Mucosa of rectum (tissue), 2 donors: ENCODE measurements around the gene CTNNBL1.
"Not testable (repeated sequence)": the region's sequence is repeated elsewhere in the genome, so short reads cannot be mapped to it uniquely, and the experiment has no call there.

Experiments
- H3K27ac ChIP-seq, 2 donors: one replicate each; pipeline ENCODE4 v1.7.0; 2013; ENCODE audit warnings: inconsistent platforms in 2 of 2, low read depth in 2 of 2, low read length in 2 of 2
- H3K27me3 ChIP-seq, 2 donors: one replicate each; pipeline ENCODE4 v1.7.0; 2013; ENCODE audit warnings: low read length in 2 of 2; ENCODE audit not compliant: control insufficient read depth in 2 of 2, insufficient read depth in 2 of 2
- H3K36me3 ChIP-seq, 2 donors: one replicate each; pipeline ENCODE4 v1.7.0; 2013; ENCODE audit warnings: low read length in 2 of 2; ENCODE audit not compliant: control insufficient read depth in 2 of 2, insufficient read depth in 2 of 2
- H3K4me1 ChIP-seq, 2 donors: one replicate each; pipeline ENCODE4 v1.7.0; 2013; ENCODE audit warnings: low read length in 2 of 2, mild to moderate bottlenecking in 1 of 2; ENCODE audit not compliant: control insufficient read depth in 2 of 2, insufficient read depth in 2 of 2
- H3K4me3 ChIP-seq, 2 donors: one replicate each; pipeline ENCODE4 v1.7.0; 2013; ENCODE audit warnings: low read length in 2 of 2
- H3K9ac ChIP-seq, 2 donors: one replicate each; pipeline ENCODE4 v1.7.0; 2013; ENCODE audit warnings: low read length in 2 of 2, low read depth in 1 of 2, mild to moderate bottlenecking in 1 of 2
- H3K9me3 ChIP-seq, 2 donors: one replicate each; pipeline ENCODE4 v1.7.0; 2013; ENCODE audit warnings: low read length in 2 of 2; ENCODE audit not compliant: control insufficient read depth in 2 of 2
- donor health status: healthy.
- donor health status: Normal muscosa, but diverticular disease.

The CTNNBL1 gene

DNA sequence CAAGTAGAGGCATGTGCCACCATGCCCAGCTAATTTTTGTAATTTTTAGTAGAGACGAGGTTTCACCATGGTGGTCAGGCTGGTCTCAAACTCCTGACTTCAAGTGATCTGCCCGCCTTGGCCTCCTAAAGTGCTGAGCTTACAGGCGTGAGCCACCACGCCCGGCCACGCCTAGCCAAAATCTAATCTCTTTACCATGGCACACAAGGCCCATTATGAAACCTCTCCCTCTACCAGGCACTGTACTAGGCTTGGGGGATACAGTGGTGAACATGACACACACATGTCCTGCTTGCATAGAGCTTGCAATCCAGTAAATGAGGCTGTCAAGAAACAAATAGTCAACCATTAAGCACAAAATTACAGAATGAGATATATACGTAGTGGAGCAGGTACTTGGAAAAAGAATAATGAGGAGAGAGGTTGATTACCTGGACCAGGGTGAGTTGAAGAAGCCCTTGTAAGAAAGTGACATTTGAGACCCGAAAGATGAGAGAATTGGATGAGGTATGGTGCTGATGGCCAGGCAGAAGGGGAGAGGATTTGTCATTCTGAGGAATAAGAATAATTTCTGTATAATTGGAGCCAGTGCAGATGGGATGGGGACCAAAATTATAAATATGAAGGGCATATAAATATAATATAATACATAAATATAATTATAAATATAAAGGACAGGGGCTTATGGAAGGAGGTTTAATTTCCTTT is 1.2 kb upstream of the CTNNBL1 start:
- Histone ChIP-seq H3K9ac (no peak overlapping the region), H3K4me3 (no peak overlapping the region), H3K4me1 (peaks cover 3% of the 10 kb centered on the region in 2 donors), H3K27me3 (peaks cover 0 to 2% of the 10 kb centered on the region in 2 donors), H3K36me3 (peaks cover 0 to 3% of the 10 kb centered on the region in 2 donors), H3K9me3 (no peaks in the 10 kb centered on the region), H3K27ac (no peak overlapping the region)

DNA sequence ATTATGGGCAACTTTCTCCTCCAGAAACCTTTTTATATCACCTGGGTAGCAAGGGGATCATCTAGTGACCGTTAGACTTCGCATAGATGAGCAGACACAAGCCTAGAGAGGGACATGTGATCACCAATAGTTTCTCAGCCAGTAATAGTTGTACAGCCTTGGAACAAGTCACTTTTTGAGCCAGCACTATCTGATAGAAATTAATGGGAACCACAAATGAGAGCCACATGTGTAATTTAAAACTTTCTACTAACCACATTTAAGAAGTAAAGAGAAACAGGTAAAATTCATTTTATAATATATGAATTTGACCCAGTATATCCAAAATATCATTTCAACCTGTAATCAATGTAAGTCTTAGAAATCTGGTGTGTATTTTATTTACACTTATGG is 592 bp upstream of the CTNNBL1 start:
- Histone ChIP-seq H3K9me3 (no peaks in the 10 kb centered on the region), H3K36me3 (peaks cover 0 to 3% of the 10 kb centered on the region in 2 donors), H3K4me1 (peaks cover 3% of the 10 kb centered on the region in 2 donors), H3K27me3 (peaks cover 0 to 2% of the 10 kb centered on the region in 2 donors), H3K9ac (peak overlapping the region in 1 of 2 donors; percentile 37), H3K27ac (no peak overlapping the region), H3K4me3 (peak overlapping the region; percentile 74 to 94)

DNA sequence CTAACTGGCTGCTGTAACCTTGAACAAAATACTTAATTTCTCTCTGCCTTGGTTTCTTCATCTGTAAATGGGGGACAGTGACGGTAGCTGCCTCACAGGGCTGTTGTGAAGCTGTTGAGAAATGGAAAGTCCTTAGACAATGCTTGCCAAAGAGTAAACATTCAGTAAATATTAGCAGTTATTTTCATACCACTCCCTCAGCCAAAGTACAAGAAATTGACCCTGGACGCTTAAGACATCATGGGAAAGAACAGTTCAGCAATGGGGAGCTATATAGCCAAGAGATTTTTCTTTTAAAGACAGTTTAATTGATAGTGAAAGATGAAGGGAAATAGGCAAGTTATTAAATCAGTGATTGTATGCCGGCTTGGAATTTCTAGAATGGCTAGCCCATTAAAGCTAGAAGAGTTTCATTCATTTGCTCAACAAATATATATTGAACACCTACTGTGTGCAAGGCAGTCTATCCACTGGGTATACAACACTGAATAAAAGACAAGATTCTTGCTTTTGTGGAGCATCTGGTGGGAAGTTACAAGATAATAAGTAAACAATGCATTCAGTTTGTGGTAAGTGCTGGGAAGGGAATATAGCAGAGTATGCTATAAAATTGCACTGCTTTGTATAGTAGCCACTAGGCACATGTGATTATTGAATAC is 2.0 kb downstream of the CTNNBL1 start:
- Histone ChIP-seq H3K4me3 (no peak overlapping the region), H3K9ac (no peak overlapping the region), H3K27me3 (no peaks in the 10 kb centered on the region), H3K9me3 (no peaks in the 10 kb centered on the region), H3K4me1 (peaks cover 3% of the 10 kb centered on the region in 2 donors), H3K27ac (no peak overlapping the region), H3K36me3 (peaks cover 0 to 3% of the 10 kb centered on the region in 2 donors)

DNA sequence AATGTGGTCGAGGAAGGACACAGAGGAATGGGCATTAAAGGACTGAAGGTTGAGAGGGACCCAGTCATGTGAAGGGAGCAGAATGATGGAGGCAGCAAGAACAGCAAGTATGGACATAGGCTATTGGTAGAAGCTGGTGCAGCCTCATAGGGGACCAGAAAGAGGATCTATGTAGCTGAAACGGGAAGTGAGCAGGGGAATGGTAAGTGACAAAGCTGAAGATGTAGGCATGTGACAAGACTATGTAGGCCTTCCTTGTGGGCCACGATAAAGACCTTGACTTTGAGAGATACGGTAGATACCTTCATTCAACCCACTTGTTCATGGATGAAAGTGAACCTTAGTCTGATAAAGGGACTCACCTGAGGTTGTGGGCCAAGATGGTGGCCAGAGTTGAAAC is 3.5 kb downstream of the CTNNBL1 start:
- no peaks in the 10 kb centered on the region for H3K27me3 ChIP-seq
- H3K9ac ChIP-seq: no peak overlapping the region
- no peak overlapping the region for H3K4me3 ChIP-seq
- peaks cover 3% of the 10 kb centered on the region in 2 donors for H3K4me1 ChIP-seq
- H3K27ac ChIP-seq: no peak overlapping the region
- H3K36me3 ChIP-seq: peaks cover 0 to 3% of the 10 kb centered on the region in 2 donors
- H3K9me3 ChIP-seq: no peaks in the 10 kb centered on the region

DNA sequence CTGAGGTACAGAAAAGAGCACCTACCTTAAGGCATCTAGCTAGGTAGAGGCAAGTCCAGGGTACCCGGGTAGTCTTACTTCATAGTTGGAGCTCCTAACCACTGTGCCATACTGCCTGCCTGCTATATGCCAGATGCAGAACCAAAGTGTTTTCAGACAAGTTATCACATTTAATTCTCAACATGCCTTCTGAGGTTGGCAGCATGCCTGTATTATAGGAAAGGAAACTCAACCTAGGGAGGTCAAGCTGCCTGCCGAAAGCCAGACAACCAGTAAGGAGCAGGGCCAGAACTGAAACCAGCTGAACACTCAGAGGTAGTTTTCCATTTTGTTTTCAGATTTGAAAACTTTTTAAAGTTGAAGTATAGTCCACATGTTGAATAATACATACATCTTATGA is 5.4 kb downstream of the CTNNBL1 start:
- no peak overlapping the region for H3K27ac ChIP-seq
- H3K4me1 ChIP-seq: peaks cover 3% of the 10 kb centered on the region in 2 donors
- H3K9me3 ChIP-seq: no peaks in the 10 kb centered on the region
- H3K4me3 ChIP-seq: no peak overlapping the region
- peaks cover 0 to 3% of the 10 kb centered on the region in 2 donors for H3K36me3 ChIP-seq
- no peak overlapping the region for H3K9ac ChIP-seq
- no peaks in the 10 kb centered on the region for H3K27me3 ChIP-seq

- no peaks in the 10 kb centered on the region for H3K27me3 ChIP-seq
- no peak overlapping the region for H3K4me3 ChIP-seq
- no peak overlapping the region for H3K27ac ChIP-seq
- H3K36me3 ChIP-seq: peaks cover 0 to 3% of the 10 kb centered on the region in 2 donors
- H3K4me1 ChIP-seq: no peaks in the 10 kb centered on the region
- no peak overlapping the region for H3K9ac ChIP-seq
- H3K9me3 ChIP-seq: no peaks in the 10 kb centered on the region
These were observed 6.5 kb downstream of the CTNNBL1 start for GRCh38 chr20:37700301-37700700.

DNA sequence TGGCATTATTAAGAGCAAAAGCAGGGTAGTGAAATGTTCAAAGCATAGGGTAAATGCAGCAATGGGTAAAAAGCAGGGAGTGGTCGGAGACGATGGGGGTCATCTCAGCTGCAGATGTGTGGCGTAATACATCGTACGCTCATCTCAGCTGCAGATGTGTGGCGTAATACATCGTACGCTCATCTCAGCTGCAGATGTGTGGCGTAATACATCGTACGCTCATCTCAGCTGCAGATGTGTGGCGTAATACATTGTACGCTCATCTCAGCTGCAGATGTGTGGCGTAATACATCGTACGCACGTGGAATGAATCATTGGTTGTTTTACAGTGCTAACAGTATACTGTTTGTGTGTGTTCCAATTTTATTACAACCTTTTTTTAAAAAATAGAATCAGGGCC is 7.8 kb downstream of the CTNNBL1 start:
- H3K27me3 ChIP-seq, H3K9me3 ChIP-seq, H3K27ac ChIP-seq, H3K36me3 ChIP-seq, H3K4me1 ChIP-seq, H3K9ac ChIP-seq, H3K4me3 ChIP-seq: not testable (repeated sequence)

GRCh38 chr20:37702403-37703034 is 8.7 kb downstream of the CTNNBL1 start:
- Histone ChIP-seq H3K27me3 (no peaks in the 10 kb centered on the region), H3K9ac (no peak overlapping the region), H3K36me3 (no peaks in the 10 kb centered on the region), H3K27ac (no peak overlapping the region), H3K4me1 (no peaks in the 10 kb centered on the region), H3K9me3 (no peaks in the 10 kb centered on the region), H3K4me3 (no peak overlapping the region)

DNA sequence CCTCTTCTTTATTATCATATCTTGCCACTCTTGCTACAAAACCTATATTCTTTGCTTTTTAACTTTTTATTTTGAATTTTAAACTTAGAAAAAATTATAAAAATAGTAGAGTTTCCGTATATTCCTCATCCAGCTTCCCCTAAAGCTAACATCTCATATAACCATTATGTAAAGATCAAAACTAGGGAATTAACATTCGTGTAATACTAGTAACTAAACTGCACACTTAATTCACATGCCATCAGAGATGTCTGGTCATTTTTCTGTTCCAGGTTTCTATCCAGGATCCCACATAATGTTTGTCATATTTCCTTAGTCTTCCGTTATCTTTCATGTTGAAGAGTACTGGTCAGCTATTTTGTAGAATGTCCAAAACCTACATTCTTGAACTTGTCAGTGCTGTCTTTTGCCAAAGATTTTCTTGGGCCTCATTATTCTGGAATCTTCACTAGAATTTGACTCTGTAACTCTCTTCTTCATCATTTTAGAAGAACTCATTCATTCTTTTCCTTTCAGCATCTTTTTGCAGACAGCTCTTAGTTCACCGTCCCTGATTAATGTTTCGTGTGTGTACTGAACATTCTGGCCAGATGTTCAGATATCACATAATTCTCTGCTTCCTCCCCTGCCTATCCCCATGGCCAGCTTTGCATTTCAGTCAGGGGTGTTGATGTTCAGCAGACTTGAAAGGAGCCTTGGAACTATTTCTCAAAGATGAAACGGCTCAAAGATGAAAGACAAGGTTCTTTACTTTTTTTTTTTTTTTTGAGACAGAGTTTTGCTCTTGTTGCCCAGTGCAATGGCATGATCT is 9.4 kb downstream of the CTNNBL1 start:
- H3K27ac ChIP-seq: no peak overlapping the region
- H3K4me3 ChIP-seq: no peak overlapping the region
- no peaks in the 10 kb centered on the region for H3K27me3 ChIP-seq
- H3K9me3 ChIP-seq: no peaks in the 10 kb centered on the region
- H3K9ac ChIP-seq: no peak overlapping the region
- no peaks in the 10 kb centered on the region for H3K36me3 ChIP-seq
- H3K4me1 ChIP-seq: no peaks in the 10 kb centered on the region

DNA sequence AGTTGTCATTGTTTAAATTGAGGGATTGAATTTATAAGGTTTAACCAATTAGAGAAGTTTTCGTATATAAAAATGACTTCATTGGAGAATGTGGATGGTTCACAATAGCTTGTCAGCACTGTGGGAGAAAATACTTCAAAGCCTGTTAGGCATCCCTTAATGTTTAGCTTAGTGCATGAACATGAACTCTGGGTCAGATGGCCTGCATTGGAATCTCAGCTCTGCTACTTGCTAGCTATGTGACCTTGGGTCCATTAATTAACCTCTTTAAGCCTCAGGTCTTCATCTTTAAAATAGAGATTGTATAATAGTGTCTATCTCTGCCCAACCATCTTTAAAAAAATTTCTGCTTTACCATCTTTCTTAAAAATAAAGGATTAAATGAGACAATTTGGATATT is 11.1 kb downstream of the CTNNBL1 start:
- Histone ChIP-seq H3K36me3 (no peaks in the 10 kb centered on the region), H3K27ac (no peak overlapping the region), H3K9me3 (no peaks in the 10 kb centered on the region), H3K4me3 (no peak overlapping the region), H3K4me1 (no peaks in the 10 kb centered on the region), H3K27me3 (no peaks in the 10 kb centered on the region), H3K9ac (no peak overlapping the region)
